A549 (cell line): ENCODE data around the gene AGXT. TPM values are rescaled to one million over a fixed set of nuclear protein-coding genes. Genes with fewer than 3 reads are reported as not detected.

Experiments
- ATAC-seq, 2 experiments: fragments of 200-7000 bp in 1 of 2; fragments of >200 bp in 1 of 2; cut with Nextera tagmentation in 1 of 2; cut with Tn5 transposase in 1 of 2; 3 replicates each; pipeline versions ENCODE4 v1.8.0 to v1.9.1; 2018 to 2020; ENCODE audit warnings: mild to moderate bottlenecking in 1 of 2, moderate library complexity in 1 of 2
- CTCF ChIA-PET: fragments of 300-600 bp; sonication (Branson Sonifier 250); formaldehyde crosslinking; extraction: SDS; loops from one replicate; lab custom pipeline; 2021; ENCODE audit warnings: antibody characterized with exemption, inconsistent platforms; lab: Yijun Ruan, JAX
- POLR2A ChIA-PET: fragments of 350-600 bp; formaldehyde crosslinking; extraction: SDS; loops from one replicate; lab custom pipeline; 2021; ENCODE audit warnings: antibody characterized with exemption, inconsistent platforms; lab: Yijun Ruan, JAX
- DNase-seq, 2 experiments: peaks; one replicate each; pipeline versions ENCODE4 v3.0.0 to v3.0.0-alpha.2; 2011 to 2016; ENCODE audit warnings: low read depth in 1 of 2, low spot score in 1 of 2
- FAIRE-seq: peaks from 2 replicates; lab custom pipeline; 2011; peaks lifted over from hg19 to GRCh38; lab: Jason Lieb, UNC
- H3K27ac ChIP-seq, 2 experiments: fragments of >200 bp; sonication (Bioruptor Twin); formaldehyde crosslinking; 3 replicates each; pipeline ENCODE4 v1.5.1; 2016 to 2017
- H3K4me1 ChIP-seq: fragments of >200 bp; sonication (Bioruptor Twin); formaldehyde crosslinking; 3 replicates; pipeline ENCODE4 v1.6.1; 2016
- H3K4me2 ChIP-seq: fragments of >200 bp; sonication (Bioruptor Twin); formaldehyde crosslinking; 3 replicates; pipeline ENCODE4 v1.6.1; 2016
- H3K4me3 ChIP-seq: fragments of >200 bp; sonication (Bioruptor Twin); formaldehyde crosslinking; 3 replicates; pipeline ENCODE4 v1.5.1; 2016
- H3K9me3 ChIP-seq: fragments of >200 bp; sonication (Bioruptor Twin); formaldehyde crosslinking; 3 replicates; pipeline ENCODE4 v1.6.1; 2016
- ATOH8 ChIP-seq: fragments of 250-450 bp; sonication (Bioruptor Pico); IDR thresholded peaks from 2 replicates; pipeline ENCODE4 v1.5.0; 2020; ENCODE audit warnings: low read depth, mild to moderate bottlenecking, moderate library complexity
- E2F6 ChIP-seq: IDR thresholded peaks from 2 replicates; pipeline ENCODE4 v1.6.1; 2012; ENCODE audit warnings: low read depth, borderline replicate concordance
- EP300 ChIP-seq, 2 experiments: fragments of >200 bp; sonication (Bioruptor Twin); formaldehyde crosslinking; IDR thresholded peaks; 2 replicates in 1 of 2; 3 replicates in 1 of 2; pipeline ENCODE4 v1.6.1; 2016 to 2017
- HDAC2 ChIP-seq: fragments of 200-600 bp; sonication (generic); IDR thresholded peaks from 2 replicates; pipeline ENCODE4 v1.6.1; 2016
- HEYL ChIP-seq: fragments of 250-450 bp; sonication (Bioruptor Pico); IDR thresholded peaks from 2 replicates; pipeline ENCODE4 v1.8.0; 2021; ENCODE audit warnings: mild to moderate bottlenecking, moderate library complexity
- KDM1A ChIP-seq: fragments of 200-600 bp; sonication (generic); IDR thresholded peaks from 2 replicates; pipeline ENCODE4 v1.6.1; 2016; ENCODE audit warnings: low read depth, mild to moderate bottlenecking
- MAFK ChIP-seq: fragments of 450-650 bp; IDR thresholded peaks from 2 replicates; pipeline ENCODE4 v1.6.1; 2014; ENCODE audit not compliant: partially characterized antibody
- NPAS2 ChIP-seq: fragments of 250-450 bp; sonication (Bioruptor Pico); IDR thresholded peaks from 2 replicates; pipeline ENCODE4 v1.8.0; 2022; ENCODE audit warnings: mild to moderate bottlenecking, moderate library complexity, borderline replicate concordance
- SMC3 ChIP-seq: fragments of >200 bp; sonication (Bioruptor Twin); formaldehyde crosslinking; IDR thresholded peaks from 3 replicates; pipeline ENCODE4 v1.6.1; 2018; ENCODE audit warnings: inconsistent platforms
- ZC3H11A ChIP-seq: fragments of 450-650 bp; IDR thresholded peaks from 2 replicates; pipeline ENCODE4 v1.6.1; 2014; ENCODE audit warnings: antibody characterized with exemption, mild to moderate bottlenecking
- ZNF302 ChIP-seq: fragments of 250-450 bp; sonication (Bioruptor Pico); IDR thresholded peaks from 2 replicates; pipeline ENCODE4 v1.9.0; 2021; ENCODE audit warnings: inconsistent platforms, mild to moderate bottlenecking, moderate library complexity
- ZSCAN20 ChIP-seq: fragments of 250-450 bp; sonication (Bioruptor Pico); IDR thresholded peaks from 2 replicates; pipeline ENCODE4 v1.8.0; 2022; ENCODE audit warnings: mild to moderate bottlenecking, moderate library complexity
- WGBS: methylation state at CpG from one replicate; pipeline ENCODE4 v1.1.6; 2017; ENCODE audit errors: missing lambda C conversion rate; 5-methylcytosine and 5-hydroxymethylcytosine counted together
- polyA plus RNA-seq, 4 experiments: library from polyadenylated mRNA; depleted of rRNA in 3 of 4; stranded (reverse); fragments of >200 nt; fragmentation: RNase III in 1 of 4; extraction: RNeasy Plus Mini Kit Qiagen cat#74134 plus additional on column Dnase treatment in 1 of 4; gene quantifications; 2 replicates in 3 of 4; 3 replicates in 1 of 4; pipeline ENCODE4 v1.2.3, GENCODE V29; 2011 to 2017
- TF ChIP-seq, protein P1 (sequence below): fragments of >200 bp; sonication (Bioruptor Twin); formaldehyde crosslinking; IDR thresholded peaks from 3 replicates; pipeline ENCODE4 v1.5.1; 2016
- TF ChIP-seq, protein P2 (sequence below): fragments of >200 bp; sonication (Bioruptor Twin); formaldehyde crosslinking; IDR thresholded peaks from 3 replicates; pipeline ENCODE4 v1.6.1; 2016
- TF ChIP-seq, protein P3 (sequence below): fragments of 150-350 bp; IDR thresholded peaks from 2 replicates; pipeline ENCODE4 v1.6.1; 2014; ENCODE audit warnings: low read depth, mild to moderate bottlenecking, low read length

Gene AGXT
- polyA plus RNA-seq, 2 of the 4 experiments (the other 2 are of a cell fraction), result not detected

- TF ChIP-seq E2F6 (no peak), HDAC2 (no peak), MAFK (no peak), ATOH8 (no peak)
- TF ChIP-seq, protein P1, sequence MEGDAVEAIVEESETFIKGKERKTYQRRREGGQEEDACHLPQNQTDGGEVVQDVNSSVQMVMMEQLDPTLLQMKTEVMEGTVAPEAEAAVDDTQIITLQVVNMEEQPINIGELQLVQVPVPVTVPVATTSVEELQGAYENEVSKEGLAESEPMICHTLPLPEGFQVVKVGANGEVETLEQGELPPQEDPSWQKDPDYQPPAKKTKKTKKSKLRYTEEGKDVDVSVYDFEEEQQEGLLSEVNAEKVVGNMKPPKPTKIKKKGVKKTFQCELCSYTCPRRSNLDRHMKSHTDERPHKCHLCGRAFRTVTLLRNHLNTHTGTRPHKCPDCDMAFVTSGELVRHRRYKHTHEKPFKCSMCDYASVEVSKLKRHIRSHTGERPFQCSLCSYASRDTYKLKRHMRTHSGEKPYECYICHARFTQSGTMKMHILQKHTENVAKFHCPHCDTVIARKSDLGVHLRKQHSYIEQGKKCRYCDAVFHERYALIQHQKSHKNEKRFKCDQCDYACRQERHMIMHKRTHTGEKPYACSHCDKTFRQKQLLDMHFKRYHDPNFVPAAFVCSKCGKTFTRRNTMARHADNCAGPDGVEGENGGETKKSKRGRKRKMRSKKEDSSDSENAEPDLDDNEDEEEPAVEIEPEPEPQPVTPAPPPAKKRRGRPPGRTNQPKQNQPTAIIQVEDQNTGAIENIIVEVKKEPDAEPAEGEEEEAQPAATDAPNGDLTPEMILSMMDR, result no peak
Measured at GRCh38 chr2:240902615-240903041, 34.0 kb downstream of the AGXT start (continued).

DNA sequence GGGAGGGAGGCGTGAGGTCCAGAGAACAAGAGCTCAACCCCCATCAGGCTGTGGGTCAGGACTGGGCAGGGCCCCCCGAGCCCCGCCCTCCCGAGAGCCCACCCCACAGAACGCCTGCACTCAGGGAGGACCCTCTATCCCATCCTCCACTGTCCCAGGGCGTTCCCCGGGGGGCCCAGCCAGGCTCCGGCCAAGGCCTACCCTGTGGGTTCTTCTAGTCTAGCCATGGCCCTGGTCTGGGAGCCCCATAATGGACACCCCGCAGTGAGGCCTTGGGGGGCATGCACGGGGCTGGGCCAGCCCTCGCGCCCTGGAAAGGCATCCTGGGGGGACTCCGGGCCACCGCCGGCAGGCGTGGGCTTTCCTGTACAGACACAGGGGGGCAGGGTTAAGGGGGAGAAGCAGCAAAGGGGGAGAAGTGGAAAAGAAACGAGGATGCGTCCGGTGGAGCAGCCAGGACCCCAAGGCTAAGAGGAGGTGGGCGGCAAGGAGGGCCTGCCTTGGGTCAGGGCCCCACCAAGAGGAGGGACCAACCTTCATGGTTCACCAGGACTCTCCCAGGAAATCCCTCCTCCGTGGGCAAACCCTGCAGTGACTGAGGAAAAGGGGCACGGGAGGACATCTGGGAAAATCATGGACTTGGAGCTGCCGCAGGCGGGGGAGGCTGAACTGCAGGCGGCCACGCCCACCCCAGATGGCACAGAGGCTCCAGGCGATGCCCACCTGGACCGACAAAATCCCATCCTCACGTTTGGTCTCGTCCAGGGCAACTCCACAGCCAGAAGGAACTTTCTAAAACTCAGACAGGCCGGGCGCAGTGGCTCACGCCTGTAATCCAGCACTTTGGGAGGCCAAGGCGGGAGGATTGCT is 34.8 kb downstream of the AGXT start:
- H3K4me2 ChIP-seq, result no peak overlapping the region
- POLR2A ChIA-PET, result no interaction called here
- no peak overlapping the region for H3K27ac ChIP-seq
- no peak for DNase-seq
- no peaks in the 10 kb centered on the region for H3K9me3 ChIP-seq
- CTCF ChIA-PET, result interaction anchor here (1.7 to 8.6 kb wide), 2 partner anchors 10 to 80 kb away, joined by 3 to 43 read pairs; no protein-coding TSS in a partner anchor
- FAIRE-seq, result no peak
- no peak overlapping the region for H3K4me3 ChIP-seq
- ATAC-seq, result no peak
- WGBS, result 75% methylated on average over 24 of the region's 34 CpGs
- TF ChIP-seq ZSCAN20 (no peak), ZNF302 (CRISPR knock-in tag) (no peak)
- no peaks in the 10 kb centered on the region for H3K4me1 ChIP-seq

- FAIRE-seq (no peak), ATAC-seq (no peak)
- no peaks in the 10 kb centered on the region for H3K4me1 ChIP-seq
- CTCF ChIA-PET, result interaction anchor here (1.7 to 8.6 kb wide), 2 partner anchors 9 to 79 kb away, joined by 3 to 43 read pairs; no protein-coding TSS in a partner anchor
- no peaks in the 10 kb centered on the region for H3K9me3 ChIP-seq
- H3K27ac ChIP-seq, result no peak overlapping the region
- 76% methylated on average over 11 of the region's 19 CpGs for WGBS
- POLR2A ChIA-PET, result no interaction called here
- TF ChIP-seq HDAC2 (no peak), NPAS2 (CRISPR knock-in tag) (no peak), HEYL (no peak), SMC3 (no peak), EP300 (IDR thresholded peaks at IDR 0.05) (no peak), KDM1A (no peak), ZNF302 (CRISPR knock-in tag) (no peak), ZC3H11A (no peak)
- TF ChIP-seq, protein P1, result no peak
- TF ChIP-seq, protein P2, sequence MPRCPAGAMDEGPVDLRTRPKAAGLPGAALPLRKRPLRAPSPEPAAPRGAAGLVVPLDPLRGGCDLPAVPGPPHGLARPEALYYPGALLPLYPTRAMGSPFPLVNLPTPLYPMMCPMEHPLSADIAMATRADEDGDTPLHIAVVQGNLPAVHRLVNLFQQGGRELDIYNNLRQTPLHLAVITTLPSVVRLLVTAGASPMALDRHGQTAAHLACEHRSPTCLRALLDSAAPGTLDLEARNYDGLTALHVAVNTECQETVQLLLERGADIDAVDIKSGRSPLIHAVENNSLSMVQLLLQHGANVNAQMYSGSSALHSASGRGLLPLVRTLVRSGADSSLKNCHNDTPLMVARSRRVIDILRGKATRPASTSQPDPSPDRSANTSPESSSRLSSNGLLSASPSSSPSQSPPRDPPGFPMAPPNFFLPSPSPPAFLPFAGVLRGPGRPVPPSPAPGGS, result no peak
- TF ChIP-seq, protein P3, sequence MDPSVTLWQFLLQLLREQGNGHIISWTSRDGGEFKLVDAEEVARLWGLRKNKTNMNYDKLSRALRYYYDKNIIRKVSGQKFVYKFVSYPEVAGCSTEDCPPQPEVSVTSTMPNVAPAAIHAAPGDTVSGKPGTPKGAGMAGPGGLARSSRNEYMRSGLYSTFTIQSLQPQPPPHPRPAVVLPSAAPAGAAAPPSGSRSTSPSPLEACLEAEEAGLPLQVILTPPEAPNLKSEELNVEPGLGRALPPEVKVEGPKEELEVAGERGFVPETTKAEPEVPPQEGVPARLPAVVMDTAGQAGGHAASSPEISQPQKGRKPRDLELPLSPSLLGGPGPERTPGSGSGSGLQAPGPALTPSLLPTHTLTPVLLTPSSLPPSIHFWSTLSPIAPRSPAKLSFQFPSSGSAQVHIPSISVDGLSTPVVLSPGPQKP, result no peak
- TF ChIP-seq, all 56 proteins: peak for 0
- DNase-seq, result no peak
- Histone ChIP-seq H3K4me3 (no peak overlapping the region), H3K4me2 (no peak overlapping the region)
Measured at GRCh38 chr2:240904216-240905175, 35.9 kb downstream of the AGXT start.
